Thyroid gland (tissue), 4 donors: ENCODE measurements around the gene GNAQ. TPM values are rescaled to one million over a fixed set of nuclear protein-coding genes. Genes with fewer than 3 reads are reported as not detected.

Experiments
- DNase-seq, 2 donors: peaks; one replicate each; pipeline ENCODE4 v3.0.0-alpha.2; 2019
- H3K27ac ChIP-seq, 3 donors: fragments of 200-600 bp; sonication (generic); 1 replicate in 2 of 3; 2 replicates in 1 of 3; pipeline ENCODE4 v1.5.1; 2016 to 2019; ENCODE audit warnings: mild to moderate bottlenecking in 1 of 3, moderate library complexity in 1 of 3
- H3K27me3 ChIP-seq: fragments of 200-600 bp; sonication (generic); one replicate; pipeline ENCODE4 v1.5.1; 2019
- H3K36me3 ChIP-seq, 2 donors: fragments of 200-600 bp; sonication (generic); one replicate each; pipeline ENCODE4 v1.5.1; 2016 to 2019
- H3K4me1 ChIP-seq, 2 donors: fragments of 200-600 bp; sonication (generic); one replicate each; pipeline ENCODE4 v1.5.1; 2017 to 2019
- H3K4me3 ChIP-seq, 3 donors: fragments of 200-600 bp; sonication (generic); replicated peaks in 1 of 3; 1 replicate in 2 of 3; 2 replicates in 1 of 3; pipeline ENCODE4 v1.5.1; 2016; ENCODE audit warnings: mild to moderate bottlenecking in 1 of 3
- H3K9me3 ChIP-seq: fragments of 200-600 bp; sonication (generic); one replicate; pipeline ENCODE4 v1.5.1; 2017
- CTCF ChIP-seq, 6 experiments: fragments of 200-600 bp in 3 of 6; fragments of 450-650 bp in 3 of 6; sonication (generic) in 3 of 6; IDR thresholded peaks; one replicate each; pipeline ENCODE4 v1.5.1; 2016 to 2019; ENCODE audit warnings: antibody characterized with exemption in 6 of 6, mild to moderate bottlenecking in 2 of 6, inconsistent platforms in 1 of 6, moderate library complexity in 1 of 6
- POLR2A ChIP-seq, 2 donors: fragments of 450-650 bp; IDR thresholded peaks; one replicate each; pipeline ENCODE4 v1.6.1; 2017; ENCODE audit warnings: antibody characterized with exemption in 2 of 2, mild to moderate bottlenecking in 2 of 2, moderate library complexity in 1 of 2
- WGBS, 2 donors: methylation state at CpG; one replicate each; pipeline ENCODE4 v1.1.5; 2017; 5-methylcytosine and 5-hydroxymethylcytosine counted together
- intact Hi-C: fragments of 100-400 bp; cut with DNase I; formaldehyde crosslinking; loops from one replicate; pipeline ENCODE4 v1.15.1; 2023
- total RNA-seq, 4 donors: library from RNA; depleted of rRNA; stranded (reverse); fragments of >200 nt; gene quantifications; one replicate each; pipeline ENCODE4 v1.2.3, GENCODE V29; 2016

The GNAQ gene
- total RNA-seq, 4 donors from 2014 or later: 40.0 to 60.8 (median 58.1) TPM

DNA sequence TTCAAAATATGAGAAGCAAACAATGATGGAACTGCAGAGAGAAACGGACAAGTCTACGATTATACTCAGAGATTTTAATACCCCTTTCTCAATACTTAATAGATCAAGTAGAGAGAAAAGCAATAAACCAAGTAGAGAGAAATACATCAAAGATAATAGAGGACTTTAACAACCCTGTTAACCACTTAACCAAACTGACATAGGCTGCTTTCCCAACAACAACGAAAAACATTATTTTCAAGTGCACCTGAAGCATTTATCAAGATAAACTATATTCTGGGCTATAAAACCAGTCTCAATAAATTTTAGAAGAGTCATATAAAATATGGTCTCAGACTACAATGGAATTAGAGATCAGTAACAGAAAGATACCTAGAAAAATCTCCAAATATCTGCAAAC is 67.4 kb downstream of the GNAQ start:
- Histone ChIP-seq H3K27ac (no peak overlapping the region), H3K4me3 (no peak overlapping the region), H3K4me1 (peaks cover 23 to 29% of the 10 kb centered on the region in 2 donors), H3K27me3 (no peaks in the 10 kb centered on the region), H3K9me3 (no peaks in the 10 kb centered on the region), H3K36me3 (no peaks in the 10 kb centered on the region)
- intact Hi-C loops: no loop called here
- 40 to 63% methylated on average over 3 of the region's 3 CpGs for WGBS, 2 donors
- DNase-seq: no peak
- TF ChIP-seq POLR2A (IDR thresholded peaks at IDR 0.05) (no peak), CTCF (IDR thresholded peaks at IDR 0.05) (no peak)

GRCh38 chr9:77961541-77961940 is 70.1 kb downstream of the GNAQ start:
- intact Hi-C loops: no loop called here
- 35 to 56% methylated on average over 1 of the region's 1 CpG for WGBS, 2 donors
- no peaks in the 10 kb centered on the region for H3K36me3 ChIP-seq
- TF ChIP-seq POLR2A (IDR thresholded peaks at IDR 0.05): no peak
- TF ChIP-seq CTCF (IDR thresholded peaks at IDR 0.05): no peak
- H3K27me3 ChIP-seq: no peaks in the 10 kb centered on the region
- peak overlapping the region; percentile 2 to 19 (median 11) for H3K27ac ChIP-seq
- no peak for DNase-seq
- no peaks in the 10 kb centered on the region for H3K9me3 ChIP-seq
- peaks cover 19 to 21% of the 10 kb centered on the region in 2 donors for H3K4me1 ChIP-seq
- H3K4me3 ChIP-seq: no peak overlapping the region

GRCh38 chr9:77960356-77961153 is 71.1 kb downstream of the GNAQ start:
- Histone ChIP-seq H3K36me3 (no peaks in the 10 kb centered on the region), H3K9me3 (no peaks in the 10 kb centered on the region), H3K27me3 (no peaks in the 10 kb centered on the region), H3K4me3 (no peak overlapping the region), H3K4me1 (peaks cover 19 to 21% of the 10 kb centered on the region in 2 donors), H3K27ac (peak overlapping the region in 1 of 3 donors; percentile 19)
- DNase-seq: no peak
- WGBS, 2 donors: 84 to 91% methylated on average over 5 of the region's 5 CpGs
- TF ChIP-seq CTCF (IDR thresholded peaks at IDR 0.05): no peak
- TF ChIP-seq POLR2A (IDR thresholded peaks at IDR 0.05): no peak
- intact Hi-C loops: no loop called here

GRCh38 chr9:77959803-77960202 is 71.8 kb downstream of the GNAQ start:
- TF ChIP-seq POLR2A (IDR thresholded peaks at IDR 0.05) (no peak), CTCF (IDR thresholded peaks at IDR 0.05) (no peak)
- Histone ChIP-seq H3K27ac (no peak overlapping the region), H3K9me3 (no peaks in the 10 kb centered on the region), H3K27me3 (no peaks in the 10 kb centered on the region), H3K4me1 (peaks cover 19 to 21% of the 10 kb centered on the region in 2 donors), H3K36me3 (no peaks in the 10 kb centered on the region), H3K4me3 (no peak overlapping the region)
- 100% methylated on average over 1 of the region's 1 CpG for WGBS, 2 donors
- intact Hi-C loops: loop anchor here (10.0 kb wide), 1 partner anchor 55 kb away; no protein-coding TSS in a partner anchor
- no peak for DNase-seq

DNA sequence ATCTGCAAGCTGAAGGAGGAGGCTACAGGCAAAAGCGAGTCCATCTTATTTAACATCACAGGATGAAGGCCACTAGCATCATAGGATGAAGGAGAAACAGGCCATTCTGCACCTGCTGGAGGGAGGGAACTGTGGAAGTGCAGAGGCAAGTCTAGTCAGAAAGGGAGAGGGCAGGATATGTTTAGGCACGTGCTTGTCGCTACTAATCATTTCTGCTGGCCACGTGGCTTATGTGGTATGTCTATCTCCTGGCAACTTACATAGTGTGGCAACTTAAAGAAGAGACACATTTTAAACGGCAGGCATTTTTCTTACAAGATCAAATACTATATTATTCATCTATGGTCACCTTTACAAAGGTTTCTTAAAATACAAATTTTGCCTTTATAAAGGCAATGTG is 74.0 kb downstream of the GNAQ start:
- no peak overlapping the region for H3K27ac ChIP-seq
- H3K4me3 ChIP-seq: no peak overlapping the region
- H3K4me1 ChIP-seq: peaks cover 24 to 36% of the 10 kb centered on the region in 2 donors
- 79 to 90% methylated on average over 5 of the region's 5 CpGs for WGBS, 2 donors
- H3K36me3 ChIP-seq: no peaks in the 10 kb centered on the region
- H3K27me3 ChIP-seq: no peaks in the 10 kb centered on the region
- H3K9me3 ChIP-seq: no peaks in the 10 kb centered on the region
- intact Hi-C loops: loop anchor here (10.0 kb wide), 1 partner anchor 53 kb away; no protein-coding TSS in a partner anchor
- DNase-seq: no peak
- no peak for TF ChIP-seq POLR2A (IDR thresholded peaks at IDR 0.05)
- no peak for TF ChIP-seq CTCF (IDR thresholded peaks at IDR 0.05)
